ENCODE data around the gene RGS11. TPM values are rescaled to one million over a fixed set of nuclear protein-coding genes. Genes with fewer than 3 reads are reported as not detected.

The RGS11 gene
- total RNA-seq, 1 experiment from 2014 or later = 8.9 TPM

DNA sequence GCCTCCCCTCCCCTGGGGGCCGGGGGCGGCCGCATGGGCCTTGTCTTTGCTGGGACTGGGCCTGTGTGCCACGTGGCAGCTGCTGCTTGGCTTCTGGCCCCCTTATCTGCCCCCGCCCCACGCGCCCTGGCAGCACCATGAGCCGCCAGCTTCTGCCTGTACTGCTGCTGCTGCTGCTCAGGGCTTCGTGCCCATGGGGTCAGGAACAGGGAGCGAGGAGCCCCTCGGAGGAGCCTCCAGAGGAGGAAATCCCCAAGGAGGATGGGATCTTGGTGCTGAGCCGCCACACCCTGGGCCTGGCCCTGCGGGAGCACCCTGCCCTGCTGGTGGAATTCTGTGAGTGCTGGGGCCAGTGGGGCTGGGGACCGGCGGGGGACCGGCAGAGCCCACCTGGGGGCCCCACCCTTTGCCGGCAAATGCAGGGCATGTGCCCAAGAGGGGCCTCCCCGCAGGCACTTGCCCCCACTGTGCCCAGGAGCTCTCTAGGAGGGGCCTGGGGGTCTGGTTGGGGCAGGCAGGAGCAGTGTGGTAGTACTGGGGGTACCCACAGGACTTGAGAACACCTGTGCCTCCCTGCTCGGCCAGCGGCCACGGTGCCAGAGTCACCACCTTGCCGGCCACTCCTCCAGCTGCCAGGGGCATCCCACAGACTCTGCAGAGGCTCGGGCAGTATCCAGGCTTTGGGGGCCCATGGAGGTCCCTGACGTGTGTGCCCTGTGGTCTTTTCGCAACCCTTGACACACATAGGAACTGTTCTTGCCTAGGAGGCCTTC is 7.5 kb upstream of the RGS11 start, which contains the start of gene PDIA2:
Gene PDIA2 (plus strand): TSS at position 132 of the 773 bp plus-strand sequence. CDS start 6 bp downstream, at position 138.
- no TSS peak for BruUV-seq (replicated peaks)
- H3K27ac Mint-ChIP-seq (ENCODE audit: unreplicated experiment) = no peak within 1 kb of the TSS
- peaks cover 36% of the 10 kb centered on the region for H3K36me3 Mint-ChIP-seq (ENCODE audit: insufficient read depth, unreplicated experiment)
- no peaks in the 10 kb centered on the region; the same call in 1 of the 2 replicates for H3K27me3 ChIP-seq (replicated peaks; ENCODE audit: control insufficient read depth, insufficient read depth, low read length)
- H3K4me1 ChIP-seq = no peaks in the 10 kb centered on the region
- TF ChIP-seq, protein P1, sequence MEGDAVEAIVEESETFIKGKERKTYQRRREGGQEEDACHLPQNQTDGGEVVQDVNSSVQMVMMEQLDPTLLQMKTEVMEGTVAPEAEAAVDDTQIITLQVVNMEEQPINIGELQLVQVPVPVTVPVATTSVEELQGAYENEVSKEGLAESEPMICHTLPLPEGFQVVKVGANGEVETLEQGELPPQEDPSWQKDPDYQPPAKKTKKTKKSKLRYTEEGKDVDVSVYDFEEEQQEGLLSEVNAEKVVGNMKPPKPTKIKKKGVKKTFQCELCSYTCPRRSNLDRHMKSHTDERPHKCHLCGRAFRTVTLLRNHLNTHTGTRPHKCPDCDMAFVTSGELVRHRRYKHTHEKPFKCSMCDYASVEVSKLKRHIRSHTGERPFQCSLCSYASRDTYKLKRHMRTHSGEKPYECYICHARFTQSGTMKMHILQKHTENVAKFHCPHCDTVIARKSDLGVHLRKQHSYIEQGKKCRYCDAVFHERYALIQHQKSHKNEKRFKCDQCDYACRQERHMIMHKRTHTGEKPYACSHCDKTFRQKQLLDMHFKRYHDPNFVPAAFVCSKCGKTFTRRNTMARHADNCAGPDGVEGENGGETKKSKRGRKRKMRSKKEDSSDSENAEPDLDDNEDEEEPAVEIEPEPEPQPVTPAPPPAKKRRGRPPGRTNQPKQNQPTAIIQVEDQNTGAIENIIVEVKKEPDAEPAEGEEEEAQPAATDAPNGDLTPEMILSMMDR (IDR thresholded peaks at IDR 0.05; ENCODE audit: insufficient read depth in 1 of 2, low read depth in 1 of 2, low read length in 1 of 2, severe bottlenecking in 1 of 2, unreplicated experiment in 1 of 2) = no peak
- ChIA-PET CTCF (no interaction called here), POLR2A (interaction anchor here (0.7 kb wide), 1 partner anchor 19 kb away, joined by 9 read pairs; no protein-coding TSS in a partner anchor)
- H3K9me3 ChIP-seq = no peaks in the 10 kb centered on the region
- H3K4me1 Mint-ChIP-seq (ENCODE audit: low read depth, unreplicated experiment) = no peaks in the 10 kb centered on the region
- intact Hi-C loops (cut with micrococcal nuclease; ENCODE audit: unreplicated experiment) = no loop called here
- no peak within 1 kb of the TSS for H3K4me3 ChIP-seq (ENCODE audit: low read depth, low read length)
- no peaks in the 10 kb centered on the region for H3K27me3 Mint-ChIP-seq (ENCODE audit: insufficient read depth, unreplicated experiment)
- no peak for DNase-seq
- no peaks in the 10 kb centered on the region for H3K9me3 Mint-ChIP-seq (ENCODE audit: unreplicated experiment)
- no peak within 1 kb of the TSS for H3K4me3 Mint-ChIP-seq (ENCODE audit: unreplicated experiment)
- no peaks in the 10 kb centered on the region; the same call in 1 of the 2 replicates for H3K36me3 ChIP-seq (ENCODE audit: control insufficient read depth, insufficient read depth, low read length)

DNA sequence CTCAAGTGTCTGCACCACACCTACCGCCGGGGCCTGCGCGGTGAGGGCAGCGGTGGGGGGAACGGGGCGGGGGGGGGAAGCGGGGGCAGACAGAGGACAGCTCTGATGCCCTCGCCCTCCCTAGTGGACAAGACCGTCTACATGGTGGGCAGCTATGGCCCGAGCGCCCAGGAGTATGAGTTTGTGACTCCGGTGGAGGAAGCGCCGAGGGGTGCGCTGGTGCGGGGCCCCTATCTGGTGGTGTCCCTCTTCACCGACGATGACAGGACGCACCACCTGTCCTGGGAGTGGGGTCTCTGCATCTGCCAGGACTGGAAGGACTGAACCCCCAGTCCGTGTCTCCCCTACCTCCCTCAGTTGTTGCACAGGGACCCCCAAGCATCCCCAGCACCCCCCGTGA is 6.7 kb upstream of the RGS11 start:
- CTCF ChIA-PET = no interaction called here
- Histone ChIP-seq H3K4me3 (ENCODE audit: low read depth, low read length) (no peak overlapping the region), H3K9me3 (no peaks in the 10 kb centered on the region), H3K36me3 (ENCODE audit: control insufficient read depth, insufficient read depth, low read length) (no peaks in the 10 kb centered on the region), H3K4me1 (no peaks in the 10 kb centered on the region), H3K27me3 (replicated peaks; ENCODE audit: control insufficient read depth, insufficient read depth, low read length) (no peaks in the 10 kb centered on the region; the same call in 1 of the 2 replicates)
- Mint-ChIP-seq H3K36me3 (ENCODE audit: insufficient read depth, unreplicated experiment) (peaks cover 29% of the 10 kb centered on the region), H3K4me3 (ENCODE audit: unreplicated experiment) (no peak overlapping the region), H3K9me3 (ENCODE audit: unreplicated experiment) (no peaks in the 10 kb centered on the region), H3K4me1 (ENCODE audit: low read depth, unreplicated experiment) (no peaks in the 10 kb centered on the region), H3K27me3 (ENCODE audit: insufficient read depth, unreplicated experiment) (no peaks in the 10 kb centered on the region), H3K27ac (ENCODE audit: unreplicated experiment) (no peak overlapping the region)
- POLR2A ChIA-PET = no interaction called here
- intact Hi-C loops (cut with micrococcal nuclease; ENCODE audit: unreplicated experiment) = no loop called here
- no peak for DNase-seq
- no TSS peak for BruUV-seq (replicated peaks)
- TF ChIP-seq, protein P1 (IDR thresholded peaks at IDR 0.05; ENCODE audit: insufficient read depth in 1 of 2, low read depth in 1 of 2, low read length in 1 of 2, severe bottlenecking in 1 of 2, unreplicated experiment in 1 of 2) = no peak

DNA sequence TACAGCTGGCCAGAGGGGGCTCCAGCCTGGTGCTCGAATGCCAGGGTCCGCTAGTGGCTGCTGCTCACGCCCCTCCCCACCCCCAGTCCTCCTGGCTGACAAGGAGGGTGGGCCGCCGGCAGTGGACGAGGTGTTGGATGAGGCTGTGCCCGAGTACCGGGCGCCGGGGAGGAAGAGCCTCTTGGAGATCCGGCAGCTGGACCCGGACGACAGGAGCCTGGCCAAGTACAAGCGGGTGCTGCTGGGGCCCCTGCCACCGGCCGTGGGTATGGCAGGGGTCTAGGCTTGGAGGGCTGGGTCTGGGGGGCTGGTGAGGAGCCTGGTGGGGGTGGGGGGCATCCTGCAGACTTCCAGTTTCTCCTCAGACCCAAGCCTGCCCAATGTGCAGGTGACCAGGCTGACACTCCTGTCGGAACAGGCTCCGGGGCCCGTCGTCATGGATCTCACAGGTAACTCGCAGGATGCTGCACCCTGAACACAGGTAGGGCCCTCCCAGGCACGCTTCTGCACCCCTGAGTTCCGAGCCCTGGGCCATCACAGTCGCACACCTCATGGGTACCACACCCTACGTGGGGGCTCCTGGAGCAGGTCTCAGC is 6.0 kb upstream of the RGS11 start:
- Histone ChIP-seq H3K36me3 (ENCODE audit: control insufficient read depth, insufficient read depth, low read length) (no peaks in the 10 kb centered on the region), H3K27me3 (replicated peaks; ENCODE audit: control insufficient read depth, insufficient read depth, low read length) (no peaks in the 10 kb centered on the region; the same call in 1 of the 2 replicates), H3K4me1 (no peaks in the 10 kb centered on the region), H3K9me3 (no peaks in the 10 kb centered on the region), H3K4me3 (ENCODE audit: low read depth, low read length) (no peak overlapping the region)
- H3K9me3 Mint-ChIP-seq (ENCODE audit: unreplicated experiment) = no peaks in the 10 kb centered on the region
- no peak overlapping the region for H3K27ac Mint-ChIP-seq (ENCODE audit: unreplicated experiment)
- no peak overlapping the region for H3K4me3 Mint-ChIP-seq (ENCODE audit: unreplicated experiment)
- POLR2A ChIA-PET = no interaction called here
- CTCF ChIA-PET = no interaction called here
- no peak for DNase-seq
- TF ChIP-seq, protein P1 (IDR thresholded peaks at IDR 0.05; ENCODE audit: insufficient read depth in 1 of 2, low read depth in 1 of 2, low read length in 1 of 2, severe bottlenecking in 1 of 2, unreplicated experiment in 1 of 2) = no peak
- intact Hi-C loops (cut with micrococcal nuclease; ENCODE audit: unreplicated experiment) = no loop called here
- no peaks in the 10 kb centered on the region for H3K4me1 Mint-ChIP-seq (ENCODE audit: low read depth, unreplicated experiment)
- no TSS peak for BruUV-seq (replicated peaks)
- H3K27me3 Mint-ChIP-seq (ENCODE audit: insufficient read depth, unreplicated experiment) = no peaks in the 10 kb centered on the region
- H3K36me3 Mint-ChIP-seq (ENCODE audit: insufficient read depth, unreplicated experiment) = peaks cover 24% of the 10 kb centered on the region

All from Caco-2 (cell line).